Measurements from ENCODE around the gene KDM4F.
"Not testable (repeated sequence)": the region's sequence is repeated elsewhere in the genome, so short reads cannot be mapped to it uniquely, and the experiment has no call there.

The KDM4F gene

DNA sequence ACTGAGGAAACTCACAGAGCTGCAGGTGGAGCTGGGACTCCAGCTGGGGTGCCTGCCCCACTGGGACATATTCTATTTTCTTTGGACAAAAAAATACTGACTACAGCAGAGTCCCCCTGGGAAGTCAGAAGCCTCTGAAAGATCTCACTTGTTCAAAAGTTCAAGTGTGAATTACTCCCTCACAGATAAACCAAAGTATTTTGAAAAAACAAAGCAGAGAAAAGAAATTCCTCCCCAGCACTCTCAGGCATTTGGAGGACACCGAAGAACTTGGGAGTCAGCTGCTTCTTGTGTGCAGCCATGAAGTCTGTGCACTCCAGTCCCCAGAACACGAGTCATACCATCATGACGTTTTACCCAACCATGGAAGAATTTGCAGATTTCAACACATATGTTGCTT is at the start of gene KDM4F:
KDM4F (plus strand) TSS at position 301 of the 400 bp plus-strand sequence.
- TF ChIP-seq GATA3, GATA2 (IDR thresholded peaks at IDR 0.05; ENCODE audit: low read depth, low read length): not testable (repeated sequence)

DNA sequence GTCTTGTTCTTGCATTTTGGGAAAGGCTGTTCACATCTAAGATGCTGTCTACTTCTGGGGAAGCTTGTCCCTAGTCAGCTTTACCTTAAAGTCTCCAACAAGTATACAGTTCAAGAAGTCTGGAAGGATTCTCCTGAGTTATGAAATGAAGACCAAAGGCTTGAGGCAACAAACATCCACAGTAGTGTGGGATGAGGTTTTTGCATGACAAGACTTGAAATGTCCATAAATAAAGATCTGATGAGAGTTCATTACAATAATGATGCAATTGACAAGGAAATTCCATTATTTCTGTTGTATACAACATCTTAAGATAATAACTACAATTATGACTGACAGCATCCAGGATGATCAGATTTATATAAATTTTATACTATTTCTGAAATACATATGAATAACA is 45.5 kb upstream of the KDM4F start:
- TF ChIP-seq GATA3 (IDR thresholded peaks at IDR 0.05; ENCODE audit: low read depth, low read length) (no peak), GATA2 (IDR thresholded peaks at IDR 0.05; ENCODE audit: low read depth, low read length) (no peak)

DNA sequence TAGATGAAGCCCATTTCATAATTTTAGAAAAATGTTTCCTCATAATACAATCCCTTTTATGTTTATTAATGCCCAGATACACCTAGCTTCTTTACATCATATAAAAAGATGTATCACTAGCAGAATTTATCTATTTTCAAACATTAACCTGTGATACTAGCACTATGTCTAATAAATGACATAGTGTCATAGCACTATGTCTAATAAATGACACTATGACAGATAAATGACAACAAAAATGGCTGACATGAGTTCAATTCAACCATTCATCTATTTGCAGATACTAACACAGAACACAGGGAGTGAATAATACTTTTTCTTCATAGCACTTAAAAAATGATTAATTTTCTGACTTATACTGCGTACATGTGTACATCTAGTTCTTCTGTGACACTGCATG is 43.6 kb upstream of the KDM4F start:
- TF ChIP-seq GATA3 (IDR thresholded peaks at IDR 0.05; ENCODE audit: low read depth, low read length): no peak
- no peak for TF ChIP-seq GATA2 (IDR thresholded peaks at IDR 0.05; ENCODE audit: low read depth, low read length)

DNA sequence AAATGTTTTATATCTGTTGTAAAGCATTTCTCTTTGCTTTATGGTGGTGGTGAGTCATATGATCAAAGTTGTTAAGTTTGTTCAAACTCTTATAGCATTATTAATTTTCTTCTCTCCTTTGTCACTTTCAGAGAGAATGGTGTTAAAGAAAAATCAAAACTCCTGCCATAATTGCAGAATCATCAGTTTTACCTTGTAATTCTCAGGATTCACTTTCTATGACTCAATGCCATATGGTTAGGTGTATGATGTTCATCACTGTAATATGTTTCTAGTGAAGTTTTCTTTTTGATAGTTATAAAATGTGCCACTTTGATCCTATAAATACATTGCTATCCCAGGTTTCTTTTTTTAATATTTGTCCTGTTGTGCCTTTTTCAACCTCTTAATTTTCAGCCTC is 37.8 kb upstream of the KDM4F start:
- TF ChIP-seq GATA2 (IDR thresholded peaks at IDR 0.05; ENCODE audit: low read depth, low read length): no peak
- no peak for TF ChIP-seq GATA3 (IDR thresholded peaks at IDR 0.05; ENCODE audit: low read depth, low read length)

DNA sequence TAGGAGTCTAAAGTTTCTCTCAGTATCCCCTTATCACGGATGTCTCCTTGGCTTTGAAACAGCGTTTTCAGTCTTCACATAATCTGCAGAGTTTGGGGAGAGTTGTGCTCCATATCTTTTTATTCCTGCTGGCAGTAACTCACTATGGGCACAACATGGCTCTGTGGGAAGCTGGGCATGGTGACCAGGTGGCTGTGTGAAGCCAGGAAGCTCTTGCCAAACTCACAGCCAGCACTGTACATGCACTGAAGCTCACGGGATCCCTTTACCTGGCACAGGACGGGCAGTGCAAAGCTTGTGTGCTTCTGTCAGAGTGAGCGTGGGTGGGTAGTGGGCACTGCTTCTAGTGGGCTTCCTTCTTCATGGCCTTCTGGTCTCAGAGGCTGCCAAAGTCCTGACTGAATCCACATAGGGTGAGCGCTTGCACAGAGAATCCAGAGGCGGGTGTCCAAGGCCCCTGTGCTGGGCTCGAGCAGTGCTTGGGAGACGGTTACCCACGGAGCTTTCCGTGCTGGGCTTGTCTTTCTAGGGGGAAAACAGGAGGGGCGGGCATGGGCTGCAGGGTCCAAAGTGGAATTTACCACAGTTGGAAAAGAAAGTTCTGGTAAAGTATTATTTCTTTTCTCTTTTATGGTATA is 34.9 kb upstream of the KDM4F start:
- no peak for TF ChIP-seq GATA2 (IDR thresholded peaks at IDR 0.05; ENCODE audit: low read depth, low read length)
- no peak for TF ChIP-seq GATA3 (IDR thresholded peaks at IDR 0.05; ENCODE audit: low read depth, low read length)

DNA sequence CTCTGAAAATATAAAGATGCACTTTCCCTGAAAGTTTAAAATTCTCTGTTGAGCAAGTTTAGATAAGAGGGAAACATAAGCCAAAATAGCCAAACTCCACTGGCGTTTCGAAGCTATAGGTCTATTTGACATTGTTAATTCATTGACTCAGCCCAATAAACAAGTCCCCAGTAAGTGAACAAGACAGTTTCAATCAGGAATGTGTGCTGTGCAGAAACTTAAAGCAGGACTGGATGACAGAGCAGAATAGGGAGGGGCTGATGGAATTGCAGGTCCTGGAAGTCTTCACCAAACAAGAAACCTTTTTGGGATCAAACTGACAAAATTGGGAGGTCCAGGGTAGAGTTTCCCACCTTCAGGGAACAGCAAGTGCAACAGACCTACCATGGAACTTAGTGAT is 33.1 kb upstream of the KDM4F start:
- TF ChIP-seq GATA2 (IDR thresholded peaks at IDR 0.05; ENCODE audit: low read depth, low read length) (no peak), GATA3 (IDR thresholded peaks at IDR 0.05; ENCODE audit: low read depth, low read length) (no peak)

GRCh38 chr11:95024958-95025357 is 24.3 kb upstream of the KDM4F start, which contains the start of gene KDM4E:
KDM4E (plus strand) TSS chr11:95025258; CDS start chr11:95025558, 300 bp downstream.
- TF ChIP-seq GATA2 (IDR thresholded peaks at IDR 0.05; ENCODE audit: low read depth, low read length) (no peak), GATA3 (IDR thresholded peaks at IDR 0.05; ENCODE audit: low read depth, low read length) (no peak)

GRCh38 chr11:95028357-95028756 is 20.9 kb upstream of the KDM4F start:
- no peak for TF ChIP-seq GATA2 (IDR thresholded peaks at IDR 0.05; ENCODE audit: low read depth, low read length)
- TF ChIP-seq GATA3 (IDR thresholded peaks at IDR 0.05; ENCODE audit: low read depth, low read length): no peak

DNA sequence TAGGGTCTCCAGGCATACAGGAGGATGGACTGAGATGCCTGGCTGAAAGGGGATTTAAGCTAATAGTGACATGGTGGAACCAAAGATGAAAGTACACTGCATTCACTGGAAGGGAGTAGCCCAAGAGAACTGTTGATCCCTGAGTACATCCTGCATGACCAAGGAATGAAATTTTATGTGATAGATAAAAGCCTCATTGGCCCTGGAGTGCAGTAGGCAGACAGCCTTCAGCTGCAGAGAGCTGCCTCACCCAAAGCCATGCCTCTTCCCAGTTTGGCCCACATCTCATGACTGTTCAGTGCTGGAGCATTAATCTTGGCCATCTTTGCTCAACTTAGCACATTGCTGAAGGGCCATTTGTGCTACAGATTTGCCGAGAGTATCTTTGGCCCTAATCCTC is 16.2 kb upstream of the KDM4F start:
- no peak for TF ChIP-seq GATA3 (IDR thresholded peaks at IDR 0.05; ENCODE audit: low read depth, low read length)
- no peak for TF ChIP-seq GATA2 (IDR thresholded peaks at IDR 0.05; ENCODE audit: low read depth, low read length)

GRCh38 chr11:95035316-95035715 is 13.9 kb upstream of the KDM4F start:
- TF ChIP-seq GATA3 (IDR thresholded peaks at IDR 0.05; ENCODE audit: low read depth, low read length) (no peak), GATA2 (IDR thresholded peaks at IDR 0.05; ENCODE audit: low read depth, low read length) (no peak)

- TF ChIP-seq GATA3 (IDR thresholded peaks at IDR 0.05; ENCODE audit: low read depth, low read length): no peak
- no peak for TF ChIP-seq GATA2 (IDR thresholded peaks at IDR 0.05; ENCODE audit: low read depth, low read length)
These were observed 7.0 kb upstream of the KDM4F start for GRCh38 chr11:95042239-95042638.

- no peak for TF ChIP-seq GATA2 (IDR thresholded peaks at IDR 0.05; ENCODE audit: low read depth, low read length)
- no peak for TF ChIP-seq GATA3 (IDR thresholded peaks at IDR 0.05; ENCODE audit: low read depth, low read length)
These were observed 6.3 kb upstream of the KDM4F start for GRCh38 chr11:95042906-95043305.

DNA sequence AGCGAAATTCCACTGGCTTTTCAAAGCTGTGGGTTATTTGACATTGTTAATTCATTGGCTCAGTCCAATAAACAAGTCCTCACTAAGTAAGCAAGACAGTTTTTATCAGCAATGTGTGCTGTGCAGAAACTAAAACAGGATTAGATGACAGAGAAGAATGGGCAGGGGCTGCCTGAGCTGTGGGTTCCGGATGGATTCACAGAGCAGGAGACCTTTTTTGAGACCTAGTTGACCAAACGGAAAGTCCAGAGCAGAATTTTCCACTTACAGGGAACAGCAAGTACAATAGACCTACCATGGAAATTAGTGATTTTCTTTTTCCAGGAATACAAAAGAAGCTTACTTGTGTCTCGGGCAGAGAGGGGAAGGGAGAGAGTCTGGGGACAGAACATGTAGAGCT is 5.2 kb upstream of the KDM4F start:
- TF ChIP-seq GATA3 (IDR thresholded peaks at IDR 0.05; ENCODE audit: low read depth, low read length) (no peak), GATA2 (IDR thresholded peaks at IDR 0.05; ENCODE audit: low read depth, low read length) (no peak)

DNA sequence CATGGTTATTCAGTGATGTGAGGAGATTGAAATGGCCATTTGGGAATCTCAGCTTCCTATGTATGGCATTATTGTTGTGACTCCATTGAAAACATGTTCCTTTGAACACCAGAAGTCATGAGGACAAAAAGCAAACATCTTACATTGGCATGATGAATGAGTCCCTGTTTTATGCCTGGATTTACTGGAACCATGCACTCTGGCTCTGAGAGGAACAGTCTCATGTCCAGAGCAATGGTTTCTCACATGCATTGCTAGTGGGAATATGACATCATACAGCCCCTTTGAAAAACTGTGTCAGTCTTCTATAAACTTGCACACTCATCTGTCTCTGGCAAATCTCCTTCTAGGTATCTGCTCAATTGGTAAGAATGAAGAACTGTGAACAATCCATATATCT is 3.4 kb upstream of the KDM4F start:
- TF ChIP-seq GATA2 (IDR thresholded peaks at IDR 0.05; ENCODE audit: low read depth, low read length) (no peak), GATA3 (IDR thresholded peaks at IDR 0.05; ENCODE audit: low read depth, low read length) (no peak)

- TF ChIP-seq GATA3 (IDR thresholded peaks at IDR 0.05; ENCODE audit: low read depth, low read length) (no peak), GATA2 (IDR thresholded peaks at IDR 0.05; ENCODE audit: low read depth, low read length) (no peak)
These were observed 1.5 kb downstream of the KDM4F start for GRCh38 chr11:95050595-95051202.

All from SH-SY5Y (cell line).